HK-2 (cell line): ENCODE measurements around the gene NELL2.

Experiments used
- DNase-seq: peaks from one replicate; pipeline ENCODE4 v3.0.0-alpha.2; 2018; ENCODE audit not compliant: unreplicated experiment

The NELL2 gene

GRCh38 chr12:44618946-44619345 is 257.2 kb downstream of the NELL2 start:
- DNase-seq = no peak

- no peak for DNase-seq
These were observed 259.7 kb downstream of the NELL2 start for GRCh38 chr12:44616402-44616801.

- no peak for DNase-seq
These were observed 264.6 kb downstream of the NELL2 start for GRCh38 chr12:44611538-44611937.

- no peak for DNase-seq
These were observed 272.4 kb downstream of the NELL2 start for GRCh38 chr12:44603701-44604100.

GRCh38 chr12:44592626-44593025 is 283.5 kb downstream of the NELL2 start:
- DNase-seq = no peak

GRCh38 chr12:44589697-44590096 is 286.4 kb downstream of the NELL2 start:
- DNase-seq = no peak

GRCh38 chr12:44588651-44589050 is 287.5 kb downstream of the NELL2 start:
- no peak for DNase-seq

GRCh38 chr12:44584625-44585024 is 291.5 kb downstream of the NELL2 start:
- no peak for DNase-seq

- no peak for DNase-seq
These were observed 293.6 kb downstream of the NELL2 start for GRCh38 chr12:44582521-44582920.

- DNase-seq = no peak
These were observed 294.4 kb downstream of the NELL2 start for GRCh38 chr12:44581642-44582242.

GRCh38 chr12:44574586-44574985 is 301.5 kb downstream of the NELL2 start:
- no peak for DNase-seq

- DNase-seq = no peak
These were observed 302.4 kb downstream of the NELL2 start for GRCh38 chr12:44573723-44574122.

- DNase-seq = no peak
These were observed 305.0 kb downstream of the NELL2 start for GRCh38 chr12:44571006-44571550.

GRCh38 chr12:44570036-44570583 is 306.0 kb downstream of the NELL2 start:
- no peak for DNase-seq

- DNase-seq = no peak
These were observed 311.0 kb downstream of the NELL2 start for GRCh38 chr12:44565163-44565562.

- no peak for DNase-seq
These were observed 312.6 kb downstream of the NELL2 start for GRCh38 chr12:44563486-44563885.

GRCh38 chr12:44558340-44559100 is 317.6 kb downstream of the NELL2 start:
- DNase-seq = no peak

- DNase-seq = no peak
These were observed 320.7 kb downstream of the NELL2 start for GRCh38 chr12:44555454-44555853.

GRCh38 chr12:44551631-44552030 is 324.5 kb downstream of the NELL2 start:
- no peak for DNase-seq

- DNase-seq = no peak
These were observed 325.7 kb downstream of the NELL2 start for GRCh38 chr12:44550377-44550776.

- no peak for DNase-seq
These were observed 330.1 kb downstream of the NELL2 start for GRCh38 chr12:44546060-44546459.

GRCh38 chr12:44544018-44544417 is 332.1 kb downstream of the NELL2 start:
- DNase-seq = no peak

GRCh38 chr12:44542716-44543115 is 333.4 kb downstream of the NELL2 start:
- no peak for DNase-seq
